ENCODE results near the gene MAP2K2.

DNA sequence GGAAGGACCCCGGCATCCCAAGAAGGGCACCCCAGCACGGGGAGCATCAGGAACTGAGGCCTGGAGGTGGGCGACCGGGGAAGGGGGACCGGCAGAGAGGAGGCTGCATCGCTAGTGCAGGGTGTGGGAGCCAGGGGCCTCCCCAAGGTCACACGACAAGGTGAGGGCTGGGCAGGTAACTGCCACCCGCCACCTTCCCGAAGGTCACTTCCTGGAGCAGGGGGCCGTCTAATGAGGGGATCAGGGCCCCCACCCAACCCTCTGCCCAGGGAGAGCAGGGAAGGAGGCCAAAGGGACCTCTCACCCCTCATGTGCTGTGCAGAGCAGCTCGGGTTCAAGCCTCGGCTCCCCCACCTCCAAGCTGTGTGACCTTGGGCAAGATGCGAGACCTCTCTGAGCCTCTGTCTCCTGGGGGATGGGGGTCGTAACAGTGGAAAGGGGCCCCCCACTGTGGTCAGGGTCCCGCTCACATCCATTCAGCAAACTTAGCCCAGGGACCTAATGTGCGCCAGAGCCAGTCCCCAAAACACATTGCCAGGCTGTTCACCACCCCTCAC lies 63.2 kb downstream of the MAP2K2 start:
- TF ChIP-seq EZH2phosphoT487 (IDR thresholded peaks at IDR 0.05; ENCODE audit: insufficient read depth, low read depth) (no peak), EZH2 (IDR thresholded peaks at IDR 0.05; ENCODE audit: insufficient read depth, poor library complexity, severe bottlenecking) (no peak)

Data from GM23248 (cell line).